GM12878 (cell line): Measurements from ENCODE around the gene CCL2.

Source experiments
- EZH2 ChIP-seq: IDR thresholded peaks from 2 replicates; pipeline ENCODE4 v1.6.1; 2012; ENCODE audit warnings: low read depth, mild to moderate bottlenecking, control low read depth, inconsistent platforms, low read length, borderline replicate concordance; ENCODE audit not compliant: control insufficient read depth
- NFYB ChIP-seq: IDR thresholded peaks from 2 replicates; pipeline ENCODE4 v1.6.1; 2011; ENCODE audit warnings: low read depth, mild to moderate bottlenecking, low read length, improper control_type of control experiment, moderate library complexity; ENCODE audit not compliant: insufficient read depth
- POLR2A ChIP-seq: IDR thresholded peaks from 2 replicates; pipeline ENCODE4 v1.6.1; 2011; ENCODE audit warnings: low read depth, mild to moderate bottlenecking, low read length
- TF ChIP-seq, protein P1 (sequence below), 3 experiments: IDR thresholded peaks in 2 of 3; conservative IDR thresholded peaks in 1 of 3; 2 replicates each; pipeline ENCODE4 v1.5.1; 2011; ENCODE audit warnings: low read depth in 3 of 3, low read length in 3 of 3, mild to moderate bottlenecking in 3 of 3, control low read depth in 2 of 3, moderate library complexity in 2 of 3, inconsistent platforms in 1 of 3, mixed read lengths in 1 of 3; ENCODE audit not compliant: control insufficient read depth in 2 of 3, insufficient read depth in 1 of 3; ENCODE audit errors: extremely low read depth in 1 of 3
- TF ChIP-seq, protein P2 (sequence below): IDR thresholded peaks from 2 replicates; pipeline ENCODE4 v1.6.1; 2012; ENCODE audit warnings: low read depth, low read length, improper control_type of control experiment
- TF ChIP-seq, protein P3 (sequence below): IDR thresholded peaks from 2 replicates; pipeline ENCODE4 v1.6.1; 2012; ENCODE audit warnings: low read depth, low read length, improper control_type of control experiment

DNA sequence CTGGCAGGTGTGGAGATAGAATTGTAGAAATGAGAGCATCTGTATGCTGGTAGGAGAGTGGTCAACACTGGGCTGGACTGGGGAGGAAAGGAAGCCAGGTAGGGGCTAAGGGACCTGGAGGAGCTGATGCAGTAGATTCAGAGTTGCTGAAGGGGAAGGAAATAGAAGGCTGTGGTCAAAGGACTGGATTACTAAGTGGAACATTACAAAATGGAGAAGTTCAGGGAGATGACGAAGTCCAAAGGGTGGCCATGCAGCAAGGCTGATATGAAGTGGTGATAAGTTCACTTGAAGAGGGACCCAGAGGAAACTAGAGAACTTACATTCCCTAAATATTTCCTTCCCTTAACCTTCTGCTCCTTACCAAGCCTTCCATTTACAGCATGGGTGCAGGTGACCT, 8.6 kb upstream of the CCL2 start:
- no peak for TF ChIP-seq POLR2A
- TF ChIP-seq, protein P1, sequence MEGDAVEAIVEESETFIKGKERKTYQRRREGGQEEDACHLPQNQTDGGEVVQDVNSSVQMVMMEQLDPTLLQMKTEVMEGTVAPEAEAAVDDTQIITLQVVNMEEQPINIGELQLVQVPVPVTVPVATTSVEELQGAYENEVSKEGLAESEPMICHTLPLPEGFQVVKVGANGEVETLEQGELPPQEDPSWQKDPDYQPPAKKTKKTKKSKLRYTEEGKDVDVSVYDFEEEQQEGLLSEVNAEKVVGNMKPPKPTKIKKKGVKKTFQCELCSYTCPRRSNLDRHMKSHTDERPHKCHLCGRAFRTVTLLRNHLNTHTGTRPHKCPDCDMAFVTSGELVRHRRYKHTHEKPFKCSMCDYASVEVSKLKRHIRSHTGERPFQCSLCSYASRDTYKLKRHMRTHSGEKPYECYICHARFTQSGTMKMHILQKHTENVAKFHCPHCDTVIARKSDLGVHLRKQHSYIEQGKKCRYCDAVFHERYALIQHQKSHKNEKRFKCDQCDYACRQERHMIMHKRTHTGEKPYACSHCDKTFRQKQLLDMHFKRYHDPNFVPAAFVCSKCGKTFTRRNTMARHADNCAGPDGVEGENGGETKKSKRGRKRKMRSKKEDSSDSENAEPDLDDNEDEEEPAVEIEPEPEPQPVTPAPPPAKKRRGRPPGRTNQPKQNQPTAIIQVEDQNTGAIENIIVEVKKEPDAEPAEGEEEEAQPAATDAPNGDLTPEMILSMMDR (IDR thresholded peaks at IDR 0.05 in 2 of 3, conservative IDR thresholded peaks at IDR 0.05 in 1 of 3; ENCODE audit: control insufficient read depth in 2 of 3, extremely low read depth in 1 of 3, insufficient read depth in 1 of 3, low read depth in 3 of 3, low read length in 3 of 3) = no peak
- TF ChIP-seq, protein P2, sequence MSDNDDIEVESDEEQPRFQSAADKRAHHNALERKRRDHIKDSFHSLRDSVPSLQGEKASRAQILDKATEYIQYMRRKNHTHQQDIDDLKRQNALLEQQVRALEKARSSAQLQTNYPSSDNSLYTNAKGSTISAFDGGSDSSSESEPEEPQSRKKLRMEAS = no peak
- TF ChIP-seq EZH2 = no peak
- TF ChIP-seq, protein P3, sequence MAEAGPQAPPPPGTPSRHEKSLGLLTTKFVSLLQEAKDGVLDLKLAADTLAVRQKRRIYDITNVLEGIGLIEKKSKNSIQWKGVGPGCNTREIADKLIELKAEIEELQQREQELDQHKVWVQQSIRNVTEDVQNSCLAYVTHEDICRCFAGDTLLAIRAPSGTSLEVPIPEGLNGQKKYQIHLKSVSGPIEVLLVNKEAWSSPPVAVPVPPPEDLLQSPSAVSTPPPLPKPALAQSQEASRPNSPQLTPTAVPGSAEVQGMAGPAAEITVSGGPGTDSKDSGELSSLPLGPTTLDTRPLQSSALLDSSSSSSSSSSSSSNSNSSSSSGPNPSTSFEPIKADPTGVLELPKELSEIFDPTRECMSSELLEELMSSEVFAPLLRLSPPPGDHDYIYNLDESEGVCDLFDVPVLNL = no peak
- no peak for TF ChIP-seq NFYB
